Aorta (tissue), 5 donors: ENCODE data around the gene OSM. TPM values are rescaled to one million over a fixed set of nuclear protein-coding genes. Genes with fewer than 3 reads are reported as not detected.

ENCODE experiments used
- ATAC-seq: fragments of 200-7000 bp; cut with Tn5 transposase; one replicate; pipeline ENCODE4 v1.9.1; 2022; ENCODE audit warnings: moderate library complexity; ENCODE audit not compliant: low FRiP score
- DNase-seq, 2 donors: peaks; one replicate each; pipeline ENCODE4 v3.0.0-alpha.2; 2020
- H3K27ac ChIP-seq, 2 donors: one replicate each; pipeline ENCODE4 v1.5.1; 2013; ENCODE audit warnings: low read length in 2 of 2, mild to moderate bottlenecking in 2 of 2, moderate library complexity in 2 of 2, control low read depth in 1 of 2, inconsistent platforms in 1 of 2, low read depth in 1 of 2
- H3K27me3 ChIP-seq, 2 donors: one replicate each; pipeline ENCODE4 v1.6.1; 2013; ENCODE audit warnings: control low read depth in 1 of 2, low read length in 1 of 2, mild to moderate bottlenecking in 1 of 2, moderate library complexity in 1 of 2; ENCODE audit not compliant: insufficient read depth in 2 of 2, control insufficient read depth in 1 of 2
- H3K36me3 ChIP-seq, 2 donors: one replicate each; pipeline ENCODE4 v1.6.1; 2013; ENCODE audit warnings: control low read depth in 1 of 2, low read length in 1 of 2, mild to moderate bottlenecking in 1 of 2; ENCODE audit not compliant: insufficient read depth in 2 of 2, control insufficient read depth in 1 of 2
- H3K4me1 ChIP-seq, 2 donors: one replicate each; pipeline ENCODE4 v1.6.1; 2013; ENCODE audit warnings: low read length in 2 of 2, control low read depth in 1 of 2, mild to moderate bottlenecking in 1 of 2, moderate library complexity in 1 of 2; ENCODE audit not compliant: insufficient read depth in 2 of 2, control insufficient read depth in 1 of 2
- H3K4me3 ChIP-seq, 2 donors: one replicate each; pipeline ENCODE4 v1.5.1; 2013; ENCODE audit warnings: low read length in 2 of 2, control low read depth in 1 of 2, mild to moderate bottlenecking in 1 of 2
- H3K9me3 ChIP-seq: one replicate; pipeline ENCODE4 v1.6.1; 2013; ENCODE audit warnings: mild to moderate bottlenecking, low read length; ENCODE audit not compliant: control insufficient read depth
- WGBS, 2 donors: extraction: QIAGEN DNeasy Blood & Tissue Kit; methylation state at CpG; one replicate each; pipeline ENCODE4 v1.1.7; 2013; 5-methylcytosine and 5-hydroxymethylcytosine counted together
- intact Hi-C, 2 donors: fragments of 100-400 bp; cut with DNase I; formaldehyde crosslinking; loops; one replicate each; pipeline versions ENCODE4 v1.14.2 to v1.15.0; 2022
- polyA plus RNA-seq, 2 donors: library from polyadenylated mRNA; stranded (reverse); fragments of 200-250 nt; gene quantifications; one replicate each; pipeline ENCODE4 v1.2.3, GENCODE V29; 2013
- total RNA-seq, 2 donors: library from RNA; stranded (reverse); fragmentation: NEBNext Ultra II Directional; extraction: Animal tissue kit (Norgen Biotek cat#: 25700); gene quantifications; one replicate each; pipeline ENCODE4 v1.2.1, GENCODE V29; 2021
- donor health status: healthy with polysubstance abuse.
- donor health status: Bipolar disorder and iron deficiency.
- donor health status: DM: no; HTN: no; CAD: no.
- donor health status: DM: no; HTN: no; CAD: no.
- donor health status: DM: yes; HTN: yes; CAD: no.

The OSM gene
- total and polyA plus RNA-seq, 4 donors = 1.4 to 3.9 (median 1.5) TPM

DNA sequence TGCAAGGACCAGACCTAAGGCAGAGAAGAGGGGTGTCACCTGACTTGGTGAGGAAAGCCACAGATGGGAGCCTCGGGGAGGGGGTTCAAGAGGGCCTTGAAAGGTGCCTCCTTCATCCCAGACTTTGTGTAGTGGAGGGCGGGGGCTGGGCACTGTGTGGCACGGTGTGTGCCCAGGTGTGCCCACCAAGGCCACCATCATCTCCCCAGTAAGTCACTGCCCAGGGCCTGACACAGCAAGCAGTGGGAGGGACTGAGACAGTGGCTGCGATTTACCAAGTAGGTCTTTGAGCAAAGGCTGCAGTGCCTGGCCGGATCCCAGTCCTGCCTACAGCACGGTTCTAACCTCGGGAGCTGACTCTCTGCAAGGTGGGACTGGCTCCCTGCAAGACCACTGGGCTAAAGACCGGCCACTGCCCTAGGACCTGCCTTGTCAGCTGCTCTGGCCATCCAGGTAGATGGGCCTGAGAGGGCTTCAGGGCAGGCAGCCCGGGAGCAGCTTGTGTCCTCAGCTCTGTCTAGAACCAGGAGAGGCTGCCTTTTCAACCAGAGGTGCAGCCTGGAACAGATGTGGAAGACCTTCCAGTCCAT, 1.4 kb downstream of the OSM start:
- Histone ChIP-seq H3K4me3 (no peak overlapping the region), H3K9me3 (no peaks in the 10 kb centered on the region), H3K36me3 (no peaks in the 10 kb centered on the region), H3K27me3 (no peaks in the 10 kb centered on the region), H3K4me1 (no peaks in the 10 kb centered on the region), H3K27ac (no peak overlapping the region)
- 88 to 90% methylated on average over 9 of the region's 9 CpGs for WGBS, 2 donors
- intact Hi-C loops = no loop called here
- ATAC-seq = no peak
- DNase-seq = no peak

DNA sequence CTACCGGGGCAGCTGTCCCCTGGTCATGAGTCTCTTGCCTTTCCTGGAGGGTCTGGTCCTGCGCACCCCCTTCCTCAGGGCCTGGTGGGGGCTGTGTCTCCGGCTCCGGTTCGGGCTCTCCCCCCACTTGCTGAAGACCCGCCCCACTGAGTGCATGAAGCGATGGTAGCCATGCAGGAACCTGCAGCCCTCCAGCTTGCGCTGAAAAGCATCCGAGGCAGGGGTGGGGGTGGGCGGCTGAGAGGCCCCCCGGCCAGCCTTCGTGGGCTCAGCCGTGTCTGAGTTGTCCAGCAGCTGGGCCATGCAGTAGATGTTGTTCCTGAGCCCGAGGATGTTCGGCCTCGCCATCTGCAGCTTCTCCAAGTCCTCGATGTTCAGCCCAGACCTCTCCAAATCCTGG, 2.8 kb downstream of the OSM start:
- Histone ChIP-seq H3K27ac (no peak overlapping the region), H3K9me3 (no peaks in the 10 kb centered on the region), H3K4me1 (no peaks in the 10 kb centered on the region), H3K27me3 (no peaks in the 10 kb centered on the region), H3K4me3 (no peak overlapping the region), H3K36me3 (no peaks in the 10 kb centered on the region)
- no peak for ATAC-seq
- intact Hi-C loops = loop anchor here (2.0 kb wide), 1 partner anchor 123 kb away; the partner anchor contains the start of gene RNF215 (in 2 of the 2)
- WGBS, 2 donors = 92% methylated on average over 17 of the region's 17 CpGs
- DNase-seq = no peak

DNA sequence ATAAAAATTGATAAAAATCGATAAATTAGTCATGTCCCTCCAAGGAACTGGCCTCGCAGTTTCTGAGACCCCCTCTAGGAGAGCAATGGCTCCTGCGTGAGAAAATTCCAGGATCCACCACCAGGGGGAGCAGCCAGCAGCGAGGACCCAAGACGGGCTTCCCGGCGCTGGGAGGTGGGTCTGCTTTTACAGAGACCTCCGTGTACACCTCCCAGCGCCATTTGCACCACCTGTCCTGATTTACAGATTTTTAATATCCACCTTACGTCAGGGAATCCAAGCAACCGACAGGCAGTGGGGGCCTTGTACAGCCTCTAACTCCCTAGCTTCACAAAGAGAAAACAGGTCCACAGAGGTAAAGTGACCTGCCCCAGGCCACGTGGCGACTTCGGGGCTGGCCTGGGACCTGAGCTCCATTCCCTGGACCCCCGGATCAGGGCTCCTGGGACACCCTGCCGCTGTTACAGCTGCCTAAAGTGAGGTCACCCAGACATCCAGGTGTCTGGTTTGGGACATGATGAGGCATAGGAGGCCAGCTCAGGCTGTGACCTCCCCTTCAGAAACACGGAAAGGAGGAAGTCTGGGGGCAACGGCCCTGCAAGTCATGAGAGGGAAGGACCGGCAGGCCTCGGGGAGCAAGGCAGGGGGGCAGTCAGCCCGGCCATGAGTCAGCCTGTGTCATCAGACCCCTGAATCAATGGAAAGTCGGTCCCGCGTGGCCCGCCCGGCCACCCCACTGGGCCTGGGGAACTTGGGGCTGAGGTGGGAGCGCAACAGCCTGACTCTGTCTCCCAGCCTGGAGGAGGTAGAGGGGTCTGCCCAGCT, 3.5 kb downstream of the OSM start:
- Histone ChIP-seq H3K36me3 (no peaks in the 10 kb centered on the region), H3K27ac (no peak overlapping the region), H3K27me3 (no peaks in the 10 kb centered on the region), H3K9me3 (no peaks in the 10 kb centered on the region), H3K4me1 (no peaks in the 10 kb centered on the region), H3K4me3 (no peak overlapping the region)
- ATAC-seq = peak; percentile 67
- peak; percentile 84 to 94 for DNase-seq
- 28 to 31% methylated on average over 27 of the region's 27 CpGs for WGBS, 2 donors
- intact Hi-C loops = loop anchor here (2.0 kb wide), 1 partner anchor 124 kb away; the partner anchor contains the start of gene RNF215 (in 2 of the 2)

DNA sequence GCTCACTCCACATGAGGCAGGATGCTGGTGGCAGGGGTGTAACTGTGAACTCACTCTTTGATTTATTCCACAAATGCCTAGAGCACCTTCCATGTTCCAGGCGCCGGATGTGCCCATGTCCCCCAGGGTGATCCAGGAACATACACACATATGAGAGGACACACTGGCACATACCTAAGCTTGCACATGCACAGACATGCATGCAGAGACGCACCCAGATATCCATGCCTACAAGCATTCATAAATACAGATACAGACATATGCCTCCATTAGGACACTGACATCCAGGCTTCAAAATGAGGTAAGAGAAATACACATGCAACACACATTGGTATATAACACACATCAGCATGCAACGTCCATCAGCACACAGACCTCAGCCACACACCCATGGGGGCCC, 4.5 kb downstream of the OSM start:
- intact Hi-C loops = loop anchor here (2.0 kb wide), 1 partner anchor 125 kb away; the partner anchor contains the start of gene RNF215 (in 2 of the 2)
- no peaks in the 10 kb centered on the region for H3K27me3 ChIP-seq
- no peaks in the 10 kb centered on the region for H3K4me1 ChIP-seq
- no peak overlapping the region for H3K4me3 ChIP-seq
- no peak overlapping the region for H3K27ac ChIP-seq
- no peaks in the 10 kb centered on the region for H3K36me3 ChIP-seq
- ATAC-seq (no peak), DNase-seq (no peak)
- WGBS, 2 donors = 85 to 88% methylated on average over 4 of the region's 4 CpGs
- H3K9me3 ChIP-seq = no peaks in the 10 kb centered on the region

DNA sequence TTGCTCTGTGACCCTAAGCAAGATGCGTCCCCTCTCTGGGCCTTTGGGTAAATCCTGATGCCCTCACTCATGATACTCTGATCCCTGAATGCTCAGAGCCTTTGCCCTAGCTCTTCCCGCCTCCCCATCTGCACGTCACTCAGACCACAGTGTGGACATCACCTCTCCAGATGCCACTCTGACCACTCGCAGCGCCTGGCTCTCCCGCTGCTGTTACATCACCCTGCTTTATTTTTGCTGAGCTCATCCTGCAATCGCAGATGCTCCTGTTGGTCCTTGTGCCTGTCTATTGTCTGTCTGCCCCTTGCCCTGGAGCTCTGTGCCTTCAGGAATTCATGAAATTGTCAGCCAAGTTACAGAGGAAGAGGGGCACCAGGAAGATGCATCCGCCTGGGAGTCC, 5.5 kb downstream of the OSM start:
- no peak for ATAC-seq
- 89 to 94% methylated on average over 8 of the region's 8 CpGs for WGBS, 2 donors
- Histone ChIP-seq H3K4me1 (no peaks in the 10 kb centered on the region), H3K36me3 (no peaks in the 10 kb centered on the region), H3K4me3 (no peak overlapping the region), H3K9me3 (no peaks in the 10 kb centered on the region), H3K27ac (no peak overlapping the region), H3K27me3 (no peaks in the 10 kb centered on the region)
- intact Hi-C loops = no loop called here
- no peak for DNase-seq

DNA sequence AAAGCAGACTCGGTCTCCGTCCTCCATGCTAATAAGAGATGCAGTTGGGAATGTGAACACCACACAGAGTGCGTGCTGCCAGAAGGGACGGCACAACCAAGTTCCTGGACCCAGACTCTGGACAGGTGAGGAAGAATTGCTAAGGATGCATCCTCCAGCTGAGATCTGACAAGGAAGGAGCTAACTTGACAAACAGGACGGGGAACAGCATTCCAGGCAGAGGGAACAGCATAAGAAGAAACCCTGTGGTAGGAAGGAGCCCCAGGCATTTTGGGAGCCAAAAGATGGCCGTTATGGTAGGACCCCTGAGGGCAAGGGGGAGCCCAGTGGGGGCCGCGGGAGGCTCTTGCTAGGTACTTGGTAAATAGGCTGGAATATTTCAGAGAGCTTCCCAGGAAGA, 6.0 kb downstream of the OSM start:
- Histone ChIP-seq H3K9me3 (no peaks in the 10 kb centered on the region), H3K27ac (no peak overlapping the region), H3K4me3 (no peak overlapping the region), H3K27me3 (no peaks in the 10 kb centered on the region), H3K4me1 (no peaks in the 10 kb centered on the region), H3K36me3 (no peaks in the 10 kb centered on the region)
- intact Hi-C loops = no loop called here
- no peak for DNase-seq
- no peak for ATAC-seq
- 88 to 91% methylated on average over 8 of the region's 8 CpGs for WGBS, 2 donors

DNA sequence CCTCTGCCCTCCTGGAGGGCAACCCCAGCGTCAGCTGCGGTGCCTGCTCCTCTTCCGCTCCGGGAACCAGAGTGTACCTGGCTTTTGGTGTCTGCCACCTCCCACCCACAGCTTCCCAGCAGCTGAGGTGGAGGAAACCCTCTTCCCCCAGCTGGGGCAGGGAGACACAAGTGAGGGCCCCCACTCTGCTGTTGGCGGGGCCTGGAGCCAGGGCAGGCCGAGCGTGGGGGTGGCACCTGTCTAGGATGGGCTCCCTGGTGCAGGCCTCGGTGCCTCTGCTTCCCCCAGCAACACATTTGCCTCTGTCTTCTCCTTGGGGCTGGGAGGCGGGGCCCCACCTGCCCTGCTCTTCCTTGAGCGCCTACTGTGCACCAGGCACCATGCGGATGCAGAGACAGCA, 6.4 kb downstream of the OSM start:
- Histone ChIP-seq H3K27ac (no peak overlapping the region), H3K9me3 (no peaks in the 10 kb centered on the region), H3K27me3 (no peaks in the 10 kb centered on the region), H3K4me1 (no peaks in the 10 kb centered on the region), H3K4me3 (no peak overlapping the region), H3K36me3 (no peaks in the 10 kb centered on the region)
- DNase-seq (no peak), ATAC-seq (no peak)
- intact Hi-C loops = no loop called here
- WGBS, 2 donors = 93 to 96% methylated on average over 11 of the region's 11 CpGs

DNA sequence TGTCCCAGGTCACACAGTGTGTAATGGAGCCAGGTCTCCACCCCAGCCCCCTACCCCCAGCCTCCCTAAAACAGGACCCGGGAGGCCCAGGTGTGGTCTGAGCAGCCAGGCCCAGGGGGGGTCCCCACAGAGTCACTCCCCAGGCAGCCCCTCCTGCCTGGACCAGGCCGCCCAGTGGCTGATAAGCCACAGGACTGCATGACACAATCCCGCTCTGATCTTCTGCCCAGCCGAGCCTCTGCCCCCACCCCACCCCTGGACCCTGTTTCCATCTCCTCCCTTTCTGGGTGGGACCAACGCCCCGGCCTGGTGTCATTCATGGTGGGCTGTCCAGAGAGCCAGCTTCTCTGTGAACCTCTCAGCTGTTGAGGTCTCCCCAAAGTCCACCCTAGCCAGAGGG, 12.3 kb downstream of the OSM start:
- ATAC-seq = no peak
- no peak overlapping the region for H3K27ac ChIP-seq

More for the DNA sequence above, 12.3 kb downstream of the OSM start:
- no peaks in the 10 kb centered on the region for H3K36me3 ChIP-seq
- H3K4me1 ChIP-seq = no peaks in the 10 kb centered on the region
- H3K4me3 ChIP-seq = no peak overlapping the region
- intact Hi-C loops = loop anchor here in 1 of 2 donors (5.0 kb wide), 1 partner anchor 37 kb away; no protein-coding TSS in a partner anchor
- WGBS, 2 donors = 89 to 93% methylated on average over 5 to 6 of the region's 6 CpGs
- no peaks in the 10 kb centered on the region for H3K9me3 ChIP-seq
- no peaks in the 10 kb centered on the region for H3K27me3 ChIP-seq
- DNase-seq = no peak
